Loucy (cell line): ENCODE measurements around the gene CDH22.

Experiments used
- H2AFZ ChIP-seq: fragments of 200-600 bp; sonication (generic); 2 replicates; pipeline ENCODE4 v1.6.0; 2016; ENCODE audit warnings: antibody characterized with exemption, mild to moderate bottlenecking, low read length, moderate library complexity
- H3F3A ChIP-seq: fragments of 200-600 bp; 2 replicates; pipeline ENCODE4 v1.6.0; 2016; ENCODE audit warnings: antibody characterized with exemption, low read depth, mild to moderate bottlenecking
- H3K27me3 ChIP-seq: fragments of 200-600 bp; sonication (generic); 2 replicates; pipeline ENCODE4 v1.6.1; 2014; ENCODE audit warnings: low read length, mild to moderate bottlenecking; ENCODE audit not compliant: insufficient read depth, poor library complexity, severe bottlenecking
- H3K36me3 ChIP-seq: fragments of 200-600 bp; sonication (generic); 2 replicates; pipeline ENCODE4 v1.6.1; 2016; ENCODE audit warnings: low read length; ENCODE audit not compliant: insufficient read depth
- H3K4me1 ChIP-seq: fragments of 200-600 bp; sonication (generic); 2 replicates; pipeline ENCODE4 v1.5.1; 2014; ENCODE audit warnings: low read length, mild to moderate bottlenecking; ENCODE audit not compliant: insufficient read depth, poor library complexity, severe bottlenecking
- H3K4me2 ChIP-seq: fragments of 200-600 bp; sonication (generic); 2 replicates; pipeline ENCODE4 v1.6.0; 2014; ENCODE audit warnings: antibody characterized with exemption, low read length, low read depth, mild to moderate bottlenecking; ENCODE audit not compliant: poor library complexity, severe bottlenecking
- H3K4me3 ChIP-seq: fragments of 200-600 bp; sonication (generic); 2 replicates; pipeline ENCODE4 v1.5.1; 2014; ENCODE audit warnings: low read length, mild to moderate bottlenecking, mixed read lengths; ENCODE audit not compliant: poor library complexity, severe bottlenecking
- H3K79me2 ChIP-seq: fragments of 200-600 bp; sonication (generic); 2 replicates; pipeline ENCODE4 v1.6.1; 2014; ENCODE audit warnings: low read length; ENCODE audit not compliant: insufficient read depth
- H3K9ac ChIP-seq: fragments of 200-600 bp; sonication (generic); 2 replicates; pipeline ENCODE4 v1.6.0; 2014; ENCODE audit warnings: mild to moderate bottlenecking, low read depth, low read length, moderate library complexity; ENCODE audit not compliant: poor library complexity, severe bottlenecking
- H3K9me2 ChIP-seq: fragments of 200-600 bp; sonication (generic); replicated peaks from 2 replicates; pipeline ENCODE4 v1.6.1; 2016; ENCODE audit warnings: low read depth, low read length, mixed read lengths
- H3K9me3 ChIP-seq: fragments of 200-600 bp; sonication (generic); 2 replicates; pipeline ENCODE4 v1.6.1; 2014; ENCODE audit warnings: mild to moderate bottlenecking, antibody characterized with exemption, low read length, low read depth; ENCODE audit not compliant: insufficient read depth
- H4K20me1 ChIP-seq: fragments of 200-600 bp; sonication (generic); 2 replicates; pipeline ENCODE4 v1.6.0; 2014; ENCODE audit warnings: antibody characterized with exemption, low read length, mild to moderate bottlenecking; ENCODE audit not compliant: insufficient read depth, poor library complexity, severe bottlenecking
- CTCF ChIP-seq: fragments of 200-600 bp; sonication (generic); conservative IDR thresholded peaks from 2 replicates; pipeline ENCODE4 v1.5.1; 2014; ENCODE audit warnings: mild to moderate bottlenecking, antibody characterized with exemption, low read length
- EZH2phosphoT487 ChIP-seq: fragments of 200-600 bp; IDR thresholded peaks from 2 replicates; pipeline ENCODE4 v1.6.1; 2018; ENCODE audit warnings: antibody characterized with exemption, mild to moderate bottlenecking, moderate library complexity, borderline replicate concordance

CDH22 gene

GRCh38 chr20:46344488-46345162, 36.3 kb upstream of the CDH22 start:
- Histone ChIP-seq H3K9me3 (no peaks in the 10 kb centered on the region), H3K4me1 (peaks cover 6% of the 10 kb centered on the region), H3F3A (no peaks in the 10 kb centered on the region), H4K20me1 (no peaks in the 10 kb centered on the region), H2AFZ (no peak overlapping the region), H3K27me3 (no peaks in the 10 kb centered on the region), H3K36me3 (no peaks in the 10 kb centered on the region), H3K4me3 (no peak overlapping the region), H3K4me2 (no peak overlapping the region), H3K9me2 (no peaks in the 10 kb centered on the region), H3K9ac (no peak overlapping the region), H3K79me2 (no peaks in the 10 kb centered on the region)
- TF ChIP-seq EZH2phosphoT487 (no peak), CTCF (no peak)

GRCh38 chr20:46343975-46344357, 35.7 kb upstream of the CDH22 start:
- Histone ChIP-seq H3K4me1 (no peaks in the 10 kb centered on the region), H3K79me2 (no peaks in the 10 kb centered on the region), H3K36me3 (no peaks in the 10 kb centered on the region), H3K27me3 (no peaks in the 10 kb centered on the region), H3K9me3 (no peaks in the 10 kb centered on the region), H3F3A (no peaks in the 10 kb centered on the region), H3K9ac (no peak overlapping the region), H3K4me2 (no peak overlapping the region), H4K20me1 (no peaks in the 10 kb centered on the region), H2AFZ (no peak overlapping the region), H3K9me2 (no peaks in the 10 kb centered on the region), H3K4me3 (no peak overlapping the region)
- TF ChIP-seq CTCF (no peak), EZH2phosphoT487 (no peak)

GRCh38 chr20:46343348-46343974, 35.2 kb upstream of the CDH22 start:
- Histone ChIP-seq H3K4me2 (no peak overlapping the region), H3K27me3 (no peaks in the 10 kb centered on the region), H3K4me1 (no peaks in the 10 kb centered on the region), H3K9me2 (no peaks in the 10 kb centered on the region), H3K9ac (no peak overlapping the region), H2AFZ (no peak overlapping the region), H3K4me3 (no peak overlapping the region), H3K36me3 (no peaks in the 10 kb centered on the region), H3K79me2 (no peaks in the 10 kb centered on the region), H3K9me3 (no peaks in the 10 kb centered on the region), H3F3A (no peaks in the 10 kb centered on the region), H4K20me1 (no peaks in the 10 kb centered on the region)
- TF ChIP-seq EZH2phosphoT487 (no peak), CTCF (no peak)
